K562 (cell line): ENCODE data around the gene SPCS2. TPM values are rescaled to one million over a fixed set of nuclear protein-coding genes. Genes with fewer than 3 reads are reported as not detected.

Experiments
- ATAC-seq: fragments of 200-7000 bp; cut with Tn5 transposase; 3 replicates; pipeline ENCODE4 v1.9.1; 2020; ENCODE audit warnings: moderate library complexity
- BruUV-seq: library from RNA; stranded (reverse); fragments of 400-500 nt; replicated peaks from 2 replicates; lab custom pipeline; 2021; lab: Mats Ljungman, UMichigan
- CTCF ChIA-PET: fragments of 300-600 bp; formaldehyde crosslinking; extraction: SDS; loops from one replicate; lab custom pipeline; 2021; ENCODE audit warnings: low intra/inter-chr PET ratio; lab: Yijun Ruan, JAX
- POLR2A ChIA-PET: fragments of 300-600, 350-650 bp; sonication (Branson Sonifier 250); formaldehyde crosslinking; extraction: SDS; loops from one replicate; lab custom pipeline; 2021; ENCODE audit warnings: antibody characterized with exemption, inconsistent platforms; lab: Yijun Ruan, JAX
- DNase-seq, 4 experiments: peaks; one replicate each; pipeline versions ENCODE4 v3.0.0 to v3.0.0-alpha.2; 2011 to 2018; ENCODE audit warnings: low spot score in 3 of 4, mixed read lengths in 3 of 4; ENCODE audit errors: extremely low read depth in 1 of 4
- FAIRE-seq: peaks from 2 replicates; lab custom pipeline; 2011; peaks lifted over from hg19 to GRCh38; lab: Jason Lieb, UNC
- H2AFZ ChIP-seq: 2 replicates; pipeline ENCODE4 v1.6.0; 2011; ENCODE audit warnings: low read depth, low read length, control low read depth, inconsistent platforms
- H3K27ac ChIP-seq: fragments of 200-600 bp; 3 replicates; pipeline ENCODE4 v1.8.0; 2011; ENCODE audit warnings: low read depth, mild to moderate bottlenecking, control low read depth, inconsistent platforms, low read length, moderate library complexity, mixed read lengths; ENCODE audit errors: extremely low read depth
- H3K27me3 ChIP-seq, 2 experiments: fragments of 300-600 bp in 1 of 2; 2 replicates in 1 of 2; 3 replicates in 1 of 2; pipeline versions ENCODE4 v1.6.0 to v1.8.0; 2011; ENCODE audit warnings: inconsistent platforms in 2 of 2, low read length in 2 of 2, mild to moderate bottlenecking in 1 of 2, mixed read lengths in 1 of 2, moderate library complexity in 1 of 2; ENCODE audit not compliant: control insufficient read depth in 2 of 2, insufficient read depth in 2 of 2
- H3K36me3 ChIP-seq: fragments of 300-600 bp; 3 replicates; pipeline ENCODE4 v1.8.0; 2011; ENCODE audit warnings: mild to moderate bottlenecking, low read length, inconsistent platforms; ENCODE audit not compliant: control insufficient read depth, insufficient read depth
- H3K4me1 ChIP-seq, 2 experiments: fragments of 200-600 bp in 1 of 2; replicated peaks in 1 of 2; 2 replicates in 1 of 2; 3 replicates in 1 of 2; pipeline versions ENCODE4 v1.5.1 to v1.8.0; 2011; ENCODE audit warnings: inconsistent platforms in 2 of 2, low read length in 2 of 2, mild to moderate bottlenecking in 1 of 2, mixed read lengths in 1 of 2, moderate library complexity in 1 of 2; ENCODE audit not compliant: control insufficient read depth in 2 of 2, insufficient read depth in 2 of 2
- H3K4me2 ChIP-seq: 2 replicates; pipeline ENCODE4 v1.6.1; 2011; ENCODE audit warnings: low read length, control low read depth, inconsistent platforms, mixed read lengths; ENCODE audit not compliant: insufficient read depth
- H3K4me3 ChIP-seq: fragments of 200-600 bp; sonication (generic), shearing (Covaris generic); 2 replicates; pipeline ENCODE4 v1.5.1; 2016; ENCODE audit warnings: control low read depth, inconsistent platforms
- H3K79me2 ChIP-seq: fragments of 200-600 bp; 3 replicates; pipeline ENCODE4 v1.8.0; 2011; ENCODE audit warnings: low read length, inconsistent platforms; ENCODE audit not compliant: control insufficient read depth, insufficient read depth
- H3K9ac ChIP-seq, 2 experiments: 2 replicates each; pipeline versions ENCODE4 v1.6.0 to v1.6.1; 2011; ENCODE audit warnings: low read depth in 2 of 2, low read length in 2 of 2, control low read depth in 1 of 2, inconsistent platforms in 1 of 2, mild to moderate bottlenecking in 1 of 2, mixed read lengths in 1 of 2; ENCODE audit not compliant: insufficient read depth in 1 of 2
- H3K9me1 ChIP-seq: one replicate; pipeline ENCODE4 v1.6.0; 2011; ENCODE audit warnings: inconsistent platforms, mild to moderate bottlenecking, low read length, moderate library complexity; ENCODE audit not compliant: control insufficient read depth, insufficient read depth
- H3K9me3 ChIP-seq: replicated peaks from 2 replicates; pipeline ENCODE4 v1.5.1; 2011; ENCODE audit warnings: low read depth, low read length, inconsistent platforms; ENCODE audit not compliant: control insufficient read depth, insufficient read depth
- H4K20me1 ChIP-seq: replicated peaks from 2 replicates; pipeline ENCODE4 v1.6.1; 2011; ENCODE audit warnings: low read length, inconsistent platforms, mixed read lengths; ENCODE audit not compliant: control insufficient read depth, insufficient read depth
- AFF4 ChIP-seq: sonication (generic); formaldehyde crosslinking; IDR thresholded peaks from 2 replicates; pipeline ENCODE4 v1.8.0; 2023; ENCODE audit warnings: mild to moderate bottlenecking, missing genetic modification reagents
- CBX2 ChIP-seq: fragments of 200-600 bp; sonication (generic); IDR thresholded peaks from one replicate; pipeline ENCODE4 v1.6.1; 2012; ENCODE audit warnings: mild to moderate bottlenecking, low read length, inconsistent platforms; ENCODE audit not compliant: insufficient read depth, poor library complexity, severe bottlenecking
- CTCF ChIP-seq, 3 experiments: IDR thresholded peaks in 2 of 3; conservative IDR thresholded peaks in 1 of 3; 2 replicates each; pipeline ENCODE4 v1.5.1; 2011 to 2012; ENCODE audit warnings: low read length in 3 of 3, mild to moderate bottlenecking in 3 of 3, control low read depth in 2 of 3, improper control_type of control experiment in 1 of 3, inconsistent platforms in 1 of 3, low read depth in 1 of 3, mixed read lengths in 1 of 3, moderate library complexity in 1 of 3; ENCODE audit not compliant: insufficient read depth in 2 of 3
- DPF2 ChIP-seq: fragments of 450-650 bp; IDR thresholded peaks from 2 replicates; pipeline ENCODE4 v1.6.1; 2016
- FIP1L1 ChIP-seq: fragments of 200-400 bp; formaldehyde crosslinking; IDR thresholded peaks from 2 replicates; pipeline ENCODE4 v1.6.1; 2018; ENCODE audit warnings: mild to moderate bottlenecking, low read depth, low read length; ENCODE audit not compliant: poor library complexity, severe bottlenecking
- HDAC1 ChIP-seq, 2 experiments: fragments of 450-650 bp; IDR thresholded peaks; 2 replicates each; pipeline ENCODE4 v1.6.1; 2016 to 2017; ENCODE audit warnings: inconsistent platforms in 1 of 2, mild to moderate bottlenecking in 1 of 2, moderate library complexity in 1 of 2
- HMG20A ChIP-seq: fragments of 450-650 bp; formaldehyde crosslinking; conservative IDR thresholded peaks from 2 replicates; pipeline ENCODE4 v1.4.0; 2020; ENCODE audit warnings: mild to moderate bottlenecking, mixed read lengths
- IRF2 ChIP-seq: sonication (generic); formaldehyde crosslinking; IDR thresholded peaks from 2 replicates; pipeline ENCODE4 v1.8.1; 2022; ENCODE audit warnings: mild to moderate bottlenecking, missing genetic modification reagents
- L3MBTL2 ChIP-seq: fragments of 450-650 bp; IDR thresholded peaks from 2 replicates; pipeline ENCODE4 v1.6.1; 2016; ENCODE audit warnings: mild to moderate bottlenecking, moderate library complexity
- NONO ChIP-seq, 2 experiments: fragments of 200-400 bp in 1 of 2; fragments of 450-650 bp in 1 of 2; formaldehyde crosslinking in 1 of 2; IDR thresholded peaks; 2 replicates each; pipeline ENCODE4 v1.6.1; 2017; ENCODE audit warnings: low read depth in 2 of 2, mild to moderate bottlenecking in 2 of 2, moderate library complexity in 2 of 2, low read length in 1 of 2
- PYGO2 ChIP-seq: fragments of 450-650 bp; IDR thresholded peaks from 2 replicates; pipeline ENCODE4 v1.6.1; 2016; ENCODE audit warnings: mild to moderate bottlenecking, missing genetic modification characterization, moderate library complexity, missing compliant biosample characterization
- SMARCA5 ChIP-seq: fragments of 450-650 bp; IDR thresholded peaks from 2 replicates; pipeline ENCODE4 v1.6.1; 2016
- THAP7 ChIP-seq: fragments of 250-450 bp; sonication (Bioruptor Pico); IDR thresholded peaks from 2 replicates; pipeline ENCODE4 v1.5.0; 2021
- ZNF212 ChIP-seq: fragments of 450-650 bp; formaldehyde crosslinking; IDR thresholded peaks from 2 replicates; pipeline ENCODE4 v1.4.0; 2020; ENCODE audit warnings: mild to moderate bottlenecking
- ZNF512 ChIP-seq: IDR thresholded peaks from 2 replicates; pipeline ENCODE4 v1.6.1; 2016; ENCODE audit warnings: missing genetic modification characterization, missing compliant biosample characterization
- in situ Hi-C: fragments of 300-500 bp; cut with MboI; formaldehyde crosslinking; loops from 4 replicates; pipeline ENCODE4 v1.15.0; 2018; ENCODE audit warnings: inconsistent platforms, mixed read lengths
- intact Hi-C: fragments of 100-400 bp; cut with micrococcal nuclease; formaldehyde crosslinking; loops from 2 replicates; pipeline ENCODE4 v1.14.2; 2022
- polyA plus RNA-seq, 8 experiments: library from polyadenylated mRNA; depleted of rRNA in 4 of 8; stranded (reverse) in 5 of 8; unstranded in 3 of 8; fragments of >200 nt; fragmentation: Nextera tagmentation in 2 of 8; fragmentation: Illumina TruSeq in 1 of 8; extraction: Ambion mirVana in 2 of 8; extraction: Trizol in 1 of 8; gene quantifications; 2 replicates each; pipeline versions ENCODE4 v1.2.1 to v1.2.3, GENCODE V29; 2011 to 2014; ENCODE audit warnings: inconsistent platforms in 1 of 8, missing spikeins in 1 of 8
- total RNA-seq, 7 experiments: library from RNA; depleted of rRNA in 6 of 7; stranded (reverse); fragments of >200 nt in 6 of 7; fragmentation: Illumina TruSeq in 2 of 7; extraction: Trizol in 2 of 7; gene quantifications; 2 replicates each; pipeline versions ENCODE4 v1.2.1 to v1.2.3, GENCODE V29; 2011 to 2021; ENCODE audit warnings: low replicate concordance in 1 of 7

Gene SPCS2
- total and polyA plus RNA-seq, 9 of the 15 experiments (the other 6 are each of a cell fraction or from before 2014, with no cell fraction given) = 38.2 to 458 (median 193) TPM

- intact Hi-C loops = no loop called here
These were observed 25.9 kb upstream of the SPCS2 start for GRCh38 chr11:74923125-74923524.

More at GRCh38 chr11:74923125-74923524, 25.9 kb upstream of the SPCS2 start:
- H3K9ac ChIP-seq = no peak overlapping the region
- ChIA-PET POLR2A (no interaction called here), CTCF (no interaction called here)
- ATAC-seq (no peak), FAIRE-seq (no peak), DNase-seq (no peak)
- no peak overlapping the region for H3K4me3 ChIP-seq
- no peaks in the 10 kb centered on the region for H4K20me1 ChIP-seq
- BruUV-seq = no TSS peak
- no peaks in the 10 kb centered on the region for H3K9me1 ChIP-seq
- no peak overlapping the region for H2AFZ ChIP-seq
- H3K27me3 ChIP-seq = no peaks in the 10 kb centered on the region
- H3K4me2 ChIP-seq = no peak overlapping the region
- TF ChIP-seq CTCF (IDR thresholded peaks at IDR 0.05 in 2 of 3, conservative IDR thresholded peaks at IDR 0.05 in 1 of 3; ENCODE audit: insufficient read depth in 2 of 3, low read depth in 1 of 3, low read length in 3 of 3) (no peak), DPF2 (no peak), SMARCA5 (no peak), ZNF512 (tag) (no peak), AFF4 (CRISPR knock-in tag) (no peak), PYGO2 (no peak), IRF2 (no peak), FIP1L1 (no peak), HMG20A (no peak), NONO (IDR thresholded peaks at IDR 0.05; ENCODE audit: low read depth in 2 of 2, low read length in 1 of 2) (no peak), CBX2 (no peak), THAP7 (CRISPR knock-in tag) (no peak), L3MBTL2 (no peak), HDAC1 (IDR thresholded peaks at IDR 0.05) (no peak), ZNF212 (no peak)
- H3K9me3 ChIP-seq = no peaks in the 10 kb centered on the region
- H3K27ac ChIP-seq = no peak overlapping the region
- no peaks in the 10 kb centered on the region for H3K79me2 ChIP-seq
- no peaks in the 10 kb centered on the region; a peak in 1 of 5 replicates for H3K4me1 ChIP-seq
- H3K36me3 ChIP-seq = peaks cover 65% of the 10 kb centered on the region; the same call in 2 of the 3 replicates
- in situ Hi-C loops = no loop called here
